Osteocyte (in vitro differentiated cells): ENCODE results near the gene PCDHGC5. TPM values are rescaled to one million over a fixed set of nuclear protein-coding genes. Genes with fewer than 3 reads are reported as not detected.

Experiments
- DNase-seq: peaks from one replicate; pipeline ENCODE4 v3.0.0; 2021; ENCODE audit warnings: mixed read lengths; ENCODE audit not compliant: unreplicated experiment; ENCODE audit errors: extremely low spot score
- H3K27ac Mint-ChIP-seq: one replicate; pipeline ENCODE4 v1.8.0; 2021; ENCODE audit warnings: mild to moderate bottlenecking, mixed read lengths; ENCODE audit not compliant: unreplicated experiment
- H3K27me3 Mint-ChIP-seq: one replicate; pipeline ENCODE4 v1.8.0; 2021; ENCODE audit warnings: mixed read lengths; ENCODE audit not compliant: unreplicated experiment
- H3K36me3 Mint-ChIP-seq: one replicate; pipeline ENCODE4 v1.8.0; 2021; ENCODE audit warnings: mixed read lengths; ENCODE audit not compliant: unreplicated experiment
- H3K4me1 Mint-ChIP-seq: one replicate; pipeline ENCODE4 v1.8.0; 2021; ENCODE audit warnings: mixed read lengths; ENCODE audit not compliant: unreplicated experiment
- H3K4me3 Mint-ChIP-seq: one replicate; pipeline ENCODE4 v1.8.0; 2021; ENCODE audit warnings: mild to moderate bottlenecking, moderate library complexity, mixed read lengths; ENCODE audit not compliant: unreplicated experiment
- H3K9me3 Mint-ChIP-seq: one replicate; pipeline ENCODE4 v1.8.0; 2021; ENCODE audit warnings: mixed read lengths; ENCODE audit not compliant: unreplicated experiment
- CTCF ChIP-seq: fragments of 200-600 bp; sonication (generic); IDR thresholded peaks from 2 replicates; pipeline ENCODE4 v1.5.0; 2021; ENCODE audit warnings: antibody characterized with exemption, mild to moderate bottlenecking, moderate library complexity
- total RNA-seq: library from RNA; stranded (reverse); gene quantifications from 2 replicates; pipeline ENCODE4 v1.2.1, GENCODE V29; 2021

PCDHGC5 gene
- total RNA-seq, 1 donor from 2014 or later: 1.4 TPM

GRCh38 chr5:141515946-141516671, 27.2 kb downstream of the PCDHGC5 start:
- H3K9me3 Mint-ChIP-seq: no peaks in the 10 kb centered on the region
- H3K27ac Mint-ChIP-seq: peak overlapping the region; percentile 96
- H3K27me3 Mint-ChIP-seq: no peaks in the 10 kb centered on the region

DNA sequence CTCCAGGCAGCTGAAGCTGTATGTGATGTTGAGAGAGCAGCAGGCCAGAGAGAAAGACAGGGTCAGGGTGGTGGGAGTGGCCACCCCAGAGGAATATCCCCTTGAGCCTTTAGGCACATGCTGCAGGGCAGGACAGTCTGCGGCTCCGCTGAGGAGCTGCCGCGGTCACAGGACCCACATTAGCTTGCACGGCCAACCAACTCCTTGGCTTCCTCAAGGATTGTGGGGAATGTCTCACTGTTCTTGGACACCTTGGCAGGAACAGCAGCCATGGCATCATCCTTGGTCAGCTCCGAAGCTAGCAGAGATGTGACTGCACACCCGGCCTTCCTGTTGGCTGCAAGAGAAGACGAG, 27.8 kb downstream of the PCDHGC5 start:
- H3K4me3 Mint-ChIP-seq: no peak overlapping the region
- H3K36me3 Mint-ChIP-seq: peaks cover 13% of the 10 kb centered on the region
- peaks cover 93% of the 10 kb centered on the region for H3K4me1 Mint-ChIP-seq
- H3K27me3 Mint-ChIP-seq: no peaks in the 10 kb centered on the region
- no peak for DNase-seq
- no peak for TF ChIP-seq CTCF
- H3K9me3 Mint-ChIP-seq: no peaks in the 10 kb centered on the region
- peak overlapping the region; percentile 96 for H3K27ac Mint-ChIP-seq

More at GRCh38 chr5:141515946-141516671, 27.2 kb downstream of the PCDHGC5 start:
- peaks cover 18% of the 10 kb centered on the region for H3K36me3 Mint-ChIP-seq
- no peak overlapping the region for H3K4me3 Mint-ChIP-seq
- DNase-seq: no peak
- TF ChIP-seq CTCF: no peak
- H3K4me1 Mint-ChIP-seq: peaks cover 91% of the 10 kb centered on the region

DNA sequence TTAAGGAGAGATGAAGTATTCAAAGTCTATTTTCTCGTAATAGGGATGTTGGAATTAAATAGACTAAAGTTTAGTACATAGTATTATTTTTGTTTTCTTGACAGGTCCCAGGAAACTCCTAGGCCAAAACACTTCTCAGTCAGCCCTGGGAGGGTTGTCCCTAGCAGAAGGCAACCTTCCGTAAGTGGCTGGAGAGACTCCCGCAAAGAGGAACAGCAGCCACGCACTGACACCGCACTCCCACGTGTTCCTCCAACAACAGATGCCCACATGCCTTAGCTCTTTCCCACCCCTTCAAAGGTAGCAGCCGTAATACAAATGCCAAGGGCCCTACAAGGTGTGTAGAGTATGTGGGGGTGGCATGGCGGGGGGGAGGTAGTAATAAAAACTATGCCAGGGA, 28.4 kb downstream of the PCDHGC5 start:
- Mint-ChIP-seq H3K36me3 (peaks cover 12% of the 10 kb centered on the region), H3K4me3 (no peak overlapping the region), H3K27ac (peak overlapping the region; percentile 96), H3K27me3 (no peaks in the 10 kb centered on the region), H3K9me3 (no peaks in the 10 kb centered on the region), H3K4me1 (peaks cover 97% of the 10 kb centered on the region)
- DNase-seq: no peak
- no peak for TF ChIP-seq CTCF

GRCh38 chr5:141517880-141518617, 29.2 kb downstream of the PCDHGC5 start:
- DNase-seq: no peak
- Mint-ChIP-seq H3K4me1 (peaks cover 97% of the 10 kb centered on the region), H3K27me3 (no peaks in the 10 kb centered on the region)

More at GRCh38 chr5:141517880-141518617, 29.2 kb downstream of the PCDHGC5 start:
- Mint-ChIP-seq H3K27ac (peak overlapping the region; percentile 96), H3K9me3 (no peaks in the 10 kb centered on the region), H3K4me3 (no peak overlapping the region), H3K36me3 (peaks cover 12% of the 10 kb centered on the region)
- no peak for TF ChIP-seq CTCF
